Kidney (tissue), 14 donors: ENCODE results near the gene ADAMTS17. TPM values are rescaled to one million over a fixed set of nuclear protein-coding genes. Genes with fewer than 3 reads are reported as not detected.

Experiments
- DNase-seq, 5 donors: peaks; one replicate each; pipeline ENCODE4 v3.0.0-alpha.2; 2013 to 2020
- FAIRE-seq: peaks from 2 replicates; lab custom pipeline; 2012; peaks lifted over from hg19 to GRCh38; lab: Jason Lieb, UNC
- H3K27ac ChIP-seq, 2 donors: one replicate each; pipeline ENCODE4 v1.7.0; 2013; ENCODE audit warnings: low read depth in 2 of 2, low read length in 2 of 2, inconsistent platforms in 1 of 2
- H3K27me3 ChIP-seq: one replicate; pipeline ENCODE4 v1.7.1; 2013; ENCODE audit warnings: low read length, inconsistent platforms; ENCODE audit not compliant: control insufficient read depth, insufficient read depth
- H3K36me3 ChIP-seq, 3 donors: one replicate each; pipeline versions ENCODE4 v1.7.0 to v1.7.1; 2013; ENCODE audit warnings: low read length in 3 of 3, control low read depth in 1 of 3, inconsistent platforms in 1 of 3; ENCODE audit not compliant: insufficient read depth in 3 of 3, control insufficient read depth in 2 of 3
- H3K4me1 ChIP-seq, 3 donors: one replicate each; pipeline versions ENCODE4 v1.7.0 to v1.7.1; 2013; ENCODE audit warnings: low read length in 3 of 3, inconsistent platforms in 1 of 3, low read depth in 1 of 3; ENCODE audit not compliant: control insufficient read depth in 2 of 3, insufficient read depth in 2 of 3
- H3K4me3 ChIP-seq, 3 donors: one replicate each; pipeline versions ENCODE4 v1.7.0 to v1.8.1; 2013; ENCODE audit warnings: low read length in 3 of 3, control low read depth in 1 of 3, inconsistent platforms in 1 of 3
- H3K9ac ChIP-seq, 3 donors: one replicate each; pipeline versions ENCODE4 v1.7.0 to v1.7.1; 2013; ENCODE audit warnings: low read length in 3 of 3, control low read depth in 1 of 3, inconsistent platforms in 1 of 3
- H3K9me3 ChIP-seq, 3 donors: one replicate each; pipeline versions ENCODE4 v1.7.0 to v1.7.1; 2013; ENCODE audit warnings: low read length in 3 of 3, control low read depth in 1 of 3, inconsistent platforms in 1 of 3; ENCODE audit not compliant: control insufficient read depth in 2 of 3, insufficient read depth in 1 of 3
- intact Hi-C: fragments of 100-400 bp; cut with DNase I; formaldehyde crosslinking; loops from one replicate; pipeline ENCODE4 v1.11.1; 2022
- polyA plus RNA-seq: library from polyadenylated mRNA; stranded (reverse); fragments of 350-450 nt; fragmentation: Illumina TruSeq; extraction: RNeasy Lipid Tissue Mini Kit (QIAGEN cat#74804); gene quantifications from one replicate; pipeline ENCODE4 v1.2.3, GENCODE V29; 2014; ENCODE audit warnings: low read depth, low replicate concordance; ENCODE audit not compliant: insufficient read depth
- total RNA-seq: library from RNA; stranded (reverse); fragmentation: NEBNext Ultra II Directional; extraction: Animal tissue kit (Norgen Biotek cat#: 25700); gene quantifications from one replicate; pipeline ENCODE4 v1.2.1, GENCODE V29; 2021
- TF ChIP-seq, protein P1 (sequence below): IDR thresholded peaks from 3 replicates; pipeline ENCODE4 v1.5.1; 2012; ENCODE audit warnings: mild to moderate bottlenecking, moderate library complexity, borderline replicate concordance; ENCODE audit not compliant: insufficient read depth; ENCODE audit errors: extremely low read depth
- donor health status: control.
- donor health status: control.
- donor health status: control.
- donor health status: control.
- donor health status: control.
- donor health status: DM: yes; HTN: yes; CAD: no.
- donor health status: Normal renal cell carcinoma (clear cell type).

Gene ADAMTS17
- total and polyA plus RNA-seq, 2 donors from 2014 or later: 1.7 to 2.2 TPM

- TF ChIP-seq, protein P1, sequence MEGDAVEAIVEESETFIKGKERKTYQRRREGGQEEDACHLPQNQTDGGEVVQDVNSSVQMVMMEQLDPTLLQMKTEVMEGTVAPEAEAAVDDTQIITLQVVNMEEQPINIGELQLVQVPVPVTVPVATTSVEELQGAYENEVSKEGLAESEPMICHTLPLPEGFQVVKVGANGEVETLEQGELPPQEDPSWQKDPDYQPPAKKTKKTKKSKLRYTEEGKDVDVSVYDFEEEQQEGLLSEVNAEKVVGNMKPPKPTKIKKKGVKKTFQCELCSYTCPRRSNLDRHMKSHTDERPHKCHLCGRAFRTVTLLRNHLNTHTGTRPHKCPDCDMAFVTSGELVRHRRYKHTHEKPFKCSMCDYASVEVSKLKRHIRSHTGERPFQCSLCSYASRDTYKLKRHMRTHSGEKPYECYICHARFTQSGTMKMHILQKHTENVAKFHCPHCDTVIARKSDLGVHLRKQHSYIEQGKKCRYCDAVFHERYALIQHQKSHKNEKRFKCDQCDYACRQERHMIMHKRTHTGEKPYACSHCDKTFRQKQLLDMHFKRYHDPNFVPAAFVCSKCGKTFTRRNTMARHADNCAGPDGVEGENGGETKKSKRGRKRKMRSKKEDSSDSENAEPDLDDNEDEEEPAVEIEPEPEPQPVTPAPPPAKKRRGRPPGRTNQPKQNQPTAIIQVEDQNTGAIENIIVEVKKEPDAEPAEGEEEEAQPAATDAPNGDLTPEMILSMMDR: no peak
- Histone ChIP-seq H3K27ac (no peak overlapping the region), H3K27me3 (no peaks in the 10 kb centered on the region), H3K9ac (no peak overlapping the region), H3K9me3 (no peaks in the 10 kb centered on the region), H3K4me3 (no peak overlapping the region), H3K4me1 (no peaks in the 10 kb centered on the region), H3K36me3 (no peaks in the 10 kb centered on the region)
- no peak for FAIRE-seq
- no peak for DNase-seq
- intact Hi-C loops: no loop called here
Measured at GRCh38 chr15:100096248-100096600, 245.6 kb downstream of the ADAMTS17 start.

DNA sequence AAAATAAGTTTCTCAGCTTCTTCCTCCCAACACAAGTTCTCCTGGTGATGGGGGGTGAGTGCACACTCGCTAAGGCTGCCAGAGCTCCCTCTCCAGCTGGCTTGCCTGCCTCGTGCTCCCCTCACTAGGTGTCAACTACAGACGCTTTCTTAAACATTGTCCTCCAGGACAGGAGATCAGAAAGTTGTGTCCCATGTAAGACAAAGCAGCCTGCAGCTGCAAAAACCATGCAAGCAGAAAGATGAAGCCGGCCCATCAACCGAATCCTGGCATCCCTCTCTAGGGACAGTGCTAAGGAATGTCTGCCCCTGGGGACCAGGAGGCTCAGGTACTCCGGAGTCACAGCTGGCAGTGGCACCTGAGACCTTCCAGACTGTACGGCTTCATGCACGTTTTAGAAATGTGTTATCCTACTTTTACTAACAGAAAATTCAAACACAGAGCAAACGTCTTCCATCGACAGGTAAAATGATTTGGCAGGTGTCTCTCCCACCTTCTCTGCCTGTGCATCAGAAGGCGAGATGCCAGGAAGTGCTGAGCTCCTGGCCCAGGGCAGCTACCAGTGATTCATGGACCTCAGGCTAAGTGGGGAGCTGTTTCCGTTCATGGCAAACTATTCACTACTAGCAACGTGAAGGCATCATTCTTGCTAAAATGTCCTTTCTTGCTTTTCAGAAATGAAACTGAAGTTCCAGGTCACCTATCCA, 246.1 kb downstream of the ADAMTS17 start:
- no peak for FAIRE-seq
- Histone ChIP-seq H3K4me3 (no peak overlapping the region), H3K9ac (no peak overlapping the region), H3K36me3 (no peaks in the 10 kb centered on the region), H3K4me1 (no peaks in the 10 kb centered on the region), H3K27me3 (no peaks in the 10 kb centered on the region), H3K27ac (no peak overlapping the region), H3K9me3 (no peaks in the 10 kb centered on the region)
- TF ChIP-seq, protein P1: no peak
- DNase-seq: no peak
- intact Hi-C loops: no loop called here

- Histone ChIP-seq H3K4me3 (no peak overlapping the region), H3K4me1 (no peaks in the 10 kb centered on the region), H3K27ac (no peak overlapping the region), H3K9ac (no peak overlapping the region), H3K9me3 (no peaks in the 10 kb centered on the region), H3K27me3 (no peaks in the 10 kb centered on the region), H3K36me3 (no peaks in the 10 kb centered on the region)
- TF ChIP-seq, protein P1: no peak
- FAIRE-seq (no peak), DNase-seq (peak in 1 of 5 donors; percentile 4)
- intact Hi-C loops: no loop called here
Measured at GRCh38 chr15:100094127-100094510, 247.7 kb downstream of the ADAMTS17 start.
